PC-3 (cell line): ENCODE data around the gene ZCCHC3.

Experiments used
- EZH2phosphoT487 ChIP-seq: fragments of 300-600 bp; sonication (generic); IDR thresholded peaks from 2 replicates; pipeline ENCODE4 v1.6.1; 2018; ENCODE audit warnings: mild to moderate bottlenecking, antibody characterized with exemption, low read length, borderline replicate concordance
- TF ChIP-seq, protein P1 (sequence below): fragments of 300-600 bp; sonication (generic); conservative IDR thresholded peaks from 2 replicates; pipeline ENCODE4 v1.5.1; 2017; ENCODE audit warnings: antibody characterized with exemption, low read depth, mild to moderate bottlenecking, low read length

DNA sequence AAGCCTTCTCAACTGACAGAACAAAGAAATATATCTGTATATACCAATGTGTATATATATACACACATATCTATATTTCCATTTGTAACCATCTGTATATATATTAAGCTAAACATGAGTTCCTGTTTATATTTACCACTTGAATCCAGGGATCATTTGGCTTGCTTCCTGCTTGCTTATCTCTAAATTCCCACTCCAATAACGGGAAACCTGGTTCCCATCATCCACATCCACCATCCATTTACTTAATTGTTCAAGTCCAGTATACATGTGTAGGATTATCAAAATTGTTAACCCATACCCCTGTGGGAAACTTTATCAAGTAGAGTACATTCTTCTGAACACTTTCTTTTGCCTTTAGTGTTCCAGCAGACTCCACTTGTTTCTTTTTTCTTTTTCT lies 15.5 kb downstream of the ZCCHC3 start:
- TF ChIP-seq, protein P1, sequence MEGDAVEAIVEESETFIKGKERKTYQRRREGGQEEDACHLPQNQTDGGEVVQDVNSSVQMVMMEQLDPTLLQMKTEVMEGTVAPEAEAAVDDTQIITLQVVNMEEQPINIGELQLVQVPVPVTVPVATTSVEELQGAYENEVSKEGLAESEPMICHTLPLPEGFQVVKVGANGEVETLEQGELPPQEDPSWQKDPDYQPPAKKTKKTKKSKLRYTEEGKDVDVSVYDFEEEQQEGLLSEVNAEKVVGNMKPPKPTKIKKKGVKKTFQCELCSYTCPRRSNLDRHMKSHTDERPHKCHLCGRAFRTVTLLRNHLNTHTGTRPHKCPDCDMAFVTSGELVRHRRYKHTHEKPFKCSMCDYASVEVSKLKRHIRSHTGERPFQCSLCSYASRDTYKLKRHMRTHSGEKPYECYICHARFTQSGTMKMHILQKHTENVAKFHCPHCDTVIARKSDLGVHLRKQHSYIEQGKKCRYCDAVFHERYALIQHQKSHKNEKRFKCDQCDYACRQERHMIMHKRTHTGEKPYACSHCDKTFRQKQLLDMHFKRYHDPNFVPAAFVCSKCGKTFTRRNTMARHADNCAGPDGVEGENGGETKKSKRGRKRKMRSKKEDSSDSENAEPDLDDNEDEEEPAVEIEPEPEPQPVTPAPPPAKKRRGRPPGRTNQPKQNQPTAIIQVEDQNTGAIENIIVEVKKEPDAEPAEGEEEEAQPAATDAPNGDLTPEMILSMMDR: no peak
- no peak for TF ChIP-seq EZH2phosphoT487
